OCI-LY1 (cell line): ENCODE data around the gene STK32C.

Experiments
- H2AFZ ChIP-seq: fragments of 200-600 bp; sonication (generic), shearing (Covaris generic); 2 replicates; pipeline ENCODE4 v1.6.0; 2014; ENCODE audit warnings: antibody characterized with exemption, mild to moderate bottlenecking, low read length
- H3F3A ChIP-seq: fragments of 200-600 bp; sonication (generic), shearing (Covaris generic); 2 replicates; pipeline ENCODE4 v1.6.0; 2014; ENCODE audit warnings: mild to moderate bottlenecking, antibody characterized with exemption, low read length, moderate library complexity; ENCODE audit not compliant: insufficient read depth
- H3K27ac ChIP-seq: fragments of 200-600 bp; sonication (generic); 2 replicates; pipeline ENCODE4 v1.5.1; 2014; ENCODE audit warnings: low read length, mixed run types, mild to moderate bottlenecking, low read depth; ENCODE audit not compliant: poor library complexity, severe bottlenecking
- H3K27me3 ChIP-seq: fragments of 200-600 bp; sonication (generic); 2 replicates; pipeline ENCODE4 v1.6.0; 2014; ENCODE audit warnings: antibody characterized with exemption, mild to moderate bottlenecking, low read length, moderate library complexity; ENCODE audit not compliant: insufficient read depth
- H3K36me3 ChIP-seq: fragments of 200-600 bp; sonication (generic); 2 replicates; pipeline ENCODE4 v1.6.1; 2014; ENCODE audit warnings: mild to moderate bottlenecking, antibody characterized with exemption, low read length, moderate library complexity, mixed read lengths; ENCODE audit not compliant: insufficient read depth
- H3K4me1 ChIP-seq: fragments of 200-600 bp; sonication (generic); 2 replicates; pipeline ENCODE4 v1.5.1; 2014; ENCODE audit warnings: mild to moderate bottlenecking, low read length, moderate library complexity; ENCODE audit not compliant: insufficient read depth, severe bottlenecking
- H3K4me2 ChIP-seq: fragments of 200-600 bp; sonication (generic), shearing (Covaris generic); 2 replicates; pipeline ENCODE4 v1.6.1; 2014; ENCODE audit warnings: low read length
- H3K4me3 ChIP-seq: fragments of 200-600 bp; sonication (generic); 2 replicates; pipeline ENCODE4 v1.5.1; 2014; ENCODE audit warnings: low read length, low read depth, mild to moderate bottlenecking, mixed read lengths; ENCODE audit not compliant: poor library complexity, severe bottlenecking
- H3K79me2 ChIP-seq: fragments of 200-600 bp; shearing (Covaris generic); 2 replicates; pipeline ENCODE4 v1.6.1; 2016; ENCODE audit warnings: mixed run types, low read length, mixed read lengths; ENCODE audit not compliant: insufficient read depth
- H3K9ac ChIP-seq: fragments of 200-600 bp; sonication (generic), shearing (Covaris generic); 2 replicates; pipeline ENCODE4 v1.6.1; 2014; ENCODE audit warnings: mild to moderate bottlenecking, low read length, mixed read lengths
- H3K9me2 ChIP-seq: fragments of 200-600 bp; sonication (generic), shearing (Covaris generic); 2 replicates; pipeline ENCODE4 v1.6.1; 2014; ENCODE audit warnings: low read depth, mild to moderate bottlenecking, low read length, mixed read lengths
- H3K9me3 ChIP-seq: fragments of 200-600 bp; shearing (Covaris generic); 2 replicates; pipeline ENCODE4 v1.6.1; 2014; ENCODE audit warnings: low read length, mixed read lengths
- H4K20me1 ChIP-seq: fragments of 200-600 bp; sonication (generic), shearing (Covaris generic); 2 replicates; pipeline ENCODE4 v1.6.0; 2016; ENCODE audit warnings: mild to moderate bottlenecking, low read length; ENCODE audit not compliant: insufficient read depth
- CTCF ChIP-seq: fragments of 200-600 bp; sonication (generic), shearing (Covaris generic); IDR thresholded peaks from 2 replicates; pipeline ENCODE4 v1.5.1; 2017; ENCODE audit warnings: mild to moderate bottlenecking, antibody characterized with exemption, low read length, moderate library complexity, mixed read lengths
- EZH2 ChIP-seq: fragments of 200-600 bp; sonication (generic), shearing (Covaris generic); IDR thresholded peaks from 2 replicates; pipeline ENCODE4 v1.8.0; 2017; ENCODE audit warnings: borderline replicate concordance, mixed run types, mild to moderate bottlenecking, antibody characterized with exemption, low read length, moderate library complexity, mixed read lengths

STK32C gene

GRCh38 chr10:132330486-132330833 is 22.7 kb upstream of the STK32C start:
- no peaks in the 10 kb centered on the region for H3F3A ChIP-seq
- H3K27ac ChIP-seq = no peak overlapping the region
- TF ChIP-seq EZH2 = no peak
- no peak for TF ChIP-seq CTCF
- peak overlapping the region; percentile 86; the same call in 1 of the 2 replicates for H3K9ac ChIP-seq
- no peaks in the 10 kb centered on the region for H3K9me3 ChIP-seq
- no peaks in the 10 kb centered on the region for H3K9me2 ChIP-seq
- peaks cover 23% of the 10 kb centered on the region for H3K79me2 ChIP-seq
- peaks cover 37% of the 10 kb centered on the region for H3K4me1 ChIP-seq
- no peaks in the 10 kb centered on the region for H4K20me1 ChIP-seq
- peaks cover 27% of the 10 kb centered on the region for H3K36me3 ChIP-seq
- H3K4me2 ChIP-seq = peak overlapping the region; percentile 80
- no peaks in the 10 kb centered on the region for H3K27me3 ChIP-seq
- H2AFZ ChIP-seq = no peak overlapping the region
- peak overlapping the region; percentile 81 for H3K4me3 ChIP-seq

DNA sequence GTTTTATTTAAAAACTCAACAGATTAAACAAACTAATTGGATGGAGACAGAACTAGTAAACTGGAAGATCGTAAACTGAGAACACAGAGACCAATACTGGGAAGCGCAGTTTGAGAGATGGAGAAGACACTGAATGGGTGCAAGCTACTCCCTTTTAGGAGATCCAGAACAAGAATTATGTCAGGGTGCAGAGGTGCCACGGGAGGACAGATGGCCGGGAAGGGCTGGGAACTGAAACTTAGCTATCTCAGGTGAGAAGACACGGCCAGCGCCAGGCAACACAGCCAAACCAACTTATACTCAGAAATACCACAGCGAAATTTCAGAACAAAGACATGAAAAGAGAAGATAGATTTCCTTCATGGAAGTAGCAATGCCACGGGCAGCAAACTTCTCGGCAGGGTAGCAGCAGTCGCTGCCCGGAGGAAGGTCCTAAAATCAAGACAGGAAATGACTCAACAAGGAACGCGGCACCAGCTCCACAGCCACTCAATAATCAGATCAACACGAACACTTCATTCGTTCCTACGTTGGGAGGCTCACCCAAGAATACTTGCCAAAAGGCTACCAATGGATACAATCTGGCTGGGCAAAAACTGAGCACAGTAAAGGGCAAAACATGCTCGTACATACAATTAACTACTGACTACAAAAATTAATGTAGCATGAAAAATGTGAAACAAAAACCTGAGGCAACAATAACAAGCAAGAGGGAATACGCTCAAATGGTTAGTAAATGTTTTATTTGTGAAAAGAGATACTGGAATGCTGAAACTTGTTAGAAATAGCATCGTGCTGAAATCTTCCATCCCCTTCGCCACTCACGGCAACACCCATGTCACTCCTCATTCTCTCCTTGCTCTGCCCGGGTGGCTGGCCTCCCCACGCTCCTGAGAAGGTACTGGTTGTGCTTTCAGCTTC is 22.1 kb upstream of the STK32C start:
- peaks cover 37% of the 10 kb centered on the region for H3K4me1 ChIP-seq
- TF ChIP-seq CTCF = no peak
- no peak for TF ChIP-seq EZH2
- H2AFZ ChIP-seq = no peak overlapping the region
- H3K9me3 ChIP-seq = no peaks in the 10 kb centered on the region
- peak overlapping the region; percentile 86 for H3K9ac ChIP-seq
- no peaks in the 10 kb centered on the region for H3K27me3 ChIP-seq
- H3K36me3 ChIP-seq = peaks cover 27% of the 10 kb centered on the region
- no peaks in the 10 kb centered on the region for H4K20me1 ChIP-seq
- H3K4me3 ChIP-seq = peak overlapping the region; percentile 81
- H3K79me2 ChIP-seq = peaks cover 23% of the 10 kb centered on the region
- no peaks in the 10 kb centered on the region for H3F3A ChIP-seq
- H3K4me2 ChIP-seq = peak overlapping the region; percentile 80
- peak overlapping the region; percentile 26 for H3K27ac ChIP-seq
- no peaks in the 10 kb centered on the region for H3K9me2 ChIP-seq

DNA sequence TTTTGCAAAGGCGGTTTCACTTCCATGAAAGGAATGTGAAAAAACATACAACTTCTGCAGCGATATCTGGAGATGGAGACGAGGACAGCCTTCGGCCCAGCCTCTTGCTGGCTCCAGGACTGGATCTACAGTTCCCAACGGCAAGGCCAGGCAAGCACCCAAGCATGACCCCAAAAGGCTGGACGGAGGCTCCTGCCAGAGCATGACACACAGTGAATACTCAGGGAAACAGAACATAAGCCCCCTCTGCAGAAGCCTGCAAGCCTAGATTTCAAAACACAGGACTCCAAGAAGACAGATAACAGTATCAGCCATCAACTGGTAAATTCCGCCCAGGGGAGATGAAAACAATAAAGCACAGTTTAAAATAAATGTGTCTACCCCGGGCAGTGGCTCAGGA is 21.0 kb upstream of the STK32C start:
- TF ChIP-seq CTCF (no peak), EZH2 (no peak)
- H3K4me1 ChIP-seq = peaks cover 37% of the 10 kb centered on the region
- H3K4me2 ChIP-seq = peak overlapping the region; percentile 80; the same call in 1 of the 2 replicates
- peaks cover 23% of the 10 kb centered on the region for H3K79me2 ChIP-seq
- no peaks in the 10 kb centered on the region for H4K20me1 ChIP-seq
- no peak overlapping the region for H3K27ac ChIP-seq
- no peaks in the 10 kb centered on the region for H3K9me3 ChIP-seq
- no peaks in the 10 kb centered on the region for H3K9me2 ChIP-seq
- no peaks in the 10 kb centered on the region for H3K27me3 ChIP-seq
- no peak overlapping the region for H3K9ac ChIP-seq
- H3K4me3 ChIP-seq = peak overlapping the region; percentile 81
- H3F3A ChIP-seq = no peaks in the 10 kb centered on the region
- no peak overlapping the region for H2AFZ ChIP-seq
- peaks cover 27% of the 10 kb centered on the region for H3K36me3 ChIP-seq
